SK-N-SH treated with all-trans-retinoic acid at 6 μM for 48 hours (cell line): ENCODE results near the gene CLEC16A.

ENCODE experiments used
- ARNTL ChIP-seq: fragments of 450-650 bp; formaldehyde crosslinking; IDR thresholded peaks from 2 replicates; pipeline ENCODE4 v1.5.0; 2020; ENCODE audit warnings: low read depth, mild to moderate bottlenecking, moderate library complexity, borderline replicate concordance
- PATZ1 ChIP-seq: fragments of 250-450 bp; sonication (Bioruptor Pico); IDR thresholded peaks from 2 replicates; pipeline ENCODE4 v1.8.0; 2020; ENCODE audit warnings: mild to moderate bottlenecking, moderate library complexity, borderline replicate concordance
- POU6F1 ChIP-seq: fragments of 250-450 bp; sonication (Bioruptor Pico); IDR thresholded peaks from 2 replicates; pipeline ENCODE4 v1.8.0; 2021; ENCODE audit warnings: low read depth, mild to moderate bottlenecking, moderate library complexity, borderline replicate concordance
- PPARA ChIP-seq: fragments of 250-450 bp; sonication (Bioruptor Pico); IDR thresholded peaks from 2 replicates; pipeline ENCODE4 v1.5.0; 2020; ENCODE audit warnings: mild to moderate bottlenecking, borderline replicate concordance
- RARB ChIP-seq: fragments of 250-450 bp; sonication (Bioruptor Pico); IDR thresholded peaks from 2 replicates; pipeline ENCODE4 v1.8.0; 2021; ENCODE audit warnings: mild to moderate bottlenecking, moderate library complexity
- ZFP30 ChIP-seq: fragments of 450-650 bp; formaldehyde crosslinking; IDR thresholded peaks from 2 replicates; pipeline ENCODE4 v1.5.0; 2022; ENCODE audit warnings: mild to moderate bottlenecking, moderate library complexity
- ZNF70 ChIP-seq: fragments of 450-650 bp; formaldehyde crosslinking; IDR thresholded peaks from 2 replicates; pipeline ENCODE4 v1.5.0; 2020; ENCODE audit warnings: mild to moderate bottlenecking, moderate library complexity
- ZNF8 ChIP-seq: fragments of 450-650 bp; formaldehyde crosslinking; IDR thresholded peaks from 2 replicates; pipeline ENCODE4 v1.5.0; 2020; ENCODE audit warnings: mild to moderate bottlenecking, moderate library complexity
- TF ChIP-seq, protein P1 (sequence below): fragments of 250-450 bp; sonication (Bioruptor Pico); IDR thresholded peaks from 2 replicates; pipeline ENCODE4 v1.5.1; 2021; ENCODE audit warnings: mild to moderate bottlenecking, moderate library complexity

GRCh38 chr16:11011326-11011725, 67.0 kb downstream of the CLEC16A start:
- no peak for TF ChIP-seq PPARA (CRISPR knock-in tag)
- TF ChIP-seq ZNF70 (CRISPR knock-in tag) = no peak
- TF ChIP-seq, protein P1, sequence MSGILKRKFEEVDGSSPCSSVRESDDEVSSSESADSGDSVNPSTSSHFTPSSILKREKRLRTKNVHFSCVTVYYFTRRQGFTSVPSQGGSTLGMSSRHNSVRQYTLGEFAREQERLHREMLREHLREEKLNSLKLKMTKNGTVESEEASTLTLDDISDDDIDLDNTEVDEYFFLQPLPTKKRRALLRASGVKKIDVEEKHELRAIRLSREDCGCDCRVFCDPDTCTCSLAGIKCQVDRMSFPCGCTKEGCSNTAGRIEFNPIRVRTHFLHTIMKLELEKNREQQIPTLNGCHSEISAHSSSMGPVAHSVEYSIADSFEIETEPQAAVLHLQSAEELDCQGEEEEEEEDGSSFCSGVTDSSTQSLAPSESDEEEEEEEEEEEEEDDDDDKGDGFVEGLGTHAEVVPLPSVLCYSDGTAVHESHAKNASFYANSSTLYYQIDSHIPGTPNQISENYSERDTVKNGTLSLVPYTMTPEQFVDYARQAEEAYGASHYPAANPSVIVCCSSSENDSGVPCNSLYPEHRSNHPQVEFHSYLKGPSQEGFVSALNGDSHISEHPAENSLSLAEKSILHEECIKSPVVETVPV (CRISPR knock-in tag) = no peak
- no peak for TF ChIP-seq ZNF8 (CRISPR knock-in tag)
- TF ChIP-seq POU6F1 (CRISPR knock-in tag) = no peak
- TF ChIP-seq RARB = no peak
- TF ChIP-seq ZFP30 (CRISPR knock-in tag) = no peak
- no peak for TF ChIP-seq PATZ1 (CRISPR knock-in tag)
- no peak for TF ChIP-seq ARNTL (CRISPR knock-in tag)
